ENCODE measurements around the gene ITCH.

GRCh38 chr20:34522969-34523871 is 160.1 kb downstream of the ITCH start:
- TF ChIP-seq POLR2A (IDR thresholded peaks at IDR 0.05; ENCODE audit: low read depth, low read length) (no peak), TAF1 (IDR thresholded peaks at IDR 0.05; ENCODE audit: borderline replicate concordance, low read depth, low read length) (no peak), POLR2AphosphoS5 (IDR thresholded peaks at IDR 0.05; ENCODE audit: low read depth, low read length) (no peak)
